OCI-LY7 (cell line): ENCODE data around the gene EGFLAM.

ENCODE experiments used
- CTCF ChIP-seq: fragments of 200-600 bp; sonication (generic); conservative IDR thresholded peaks from 2 replicates; pipeline ENCODE4 v1.5.1; 2014; ENCODE audit warnings: mild to moderate bottlenecking, antibody characterized with exemption, low read length, moderate library complexity, mixed read lengths
- EZH2phosphoT487 ChIP-seq: fragments of 200-600 bp; sonication (generic); IDR thresholded peaks from 2 replicates; pipeline ENCODE4 v1.6.1; 2018; ENCODE audit warnings: low read depth, borderline replicate concordance, mild to moderate bottlenecking, mixed run types, antibody characterized with exemption, low read length, moderate library complexity, mixed read lengths

DNA sequence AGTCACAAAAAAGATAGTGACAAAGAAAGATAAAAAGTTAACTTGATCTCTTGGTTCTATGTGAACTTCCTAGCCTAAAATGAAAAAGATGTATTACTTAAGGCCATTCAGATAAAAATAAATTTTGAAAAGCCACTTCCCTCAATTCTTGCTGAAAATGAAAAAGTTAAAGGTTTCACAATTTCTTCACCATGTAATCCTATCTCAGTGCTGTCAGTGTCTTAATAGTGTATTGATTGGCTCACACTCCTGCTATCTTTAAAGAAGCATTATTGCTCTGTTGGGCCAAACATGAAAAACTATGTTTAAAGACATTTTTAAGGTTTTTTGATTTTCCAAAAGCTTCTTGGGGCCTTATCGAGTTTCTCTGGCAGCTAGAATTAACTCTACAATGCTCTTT is 18.1 kb upstream of the EGFLAM start:
- TF ChIP-seq CTCF (no peak), EZH2phosphoT487 (no peak)
